Measurements from ENCODE around the gene CYFIP2.

CYFIP2 gene

GRCh38 chr5:157350939-157351801 is 85.2 kb downstream of the CYFIP2 start:
- Histone ChIP-seq H3K27me3 (ENCODE audit: low read depth, low read length) (no peaks in the 10 kb centered on the region), H3K4me3 (ENCODE audit: low read depth in 1 of 2, low read length in 2 of 2) (no peak overlapping the region), H3K27ac (ENCODE audit: low read length) (no peak overlapping the region), H3K36me3 (ENCODE audit: control insufficient read depth in 1 of 2, insufficient read depth in 2 of 2, low read length in 2 of 2) (no peaks in the 10 kb centered on the region), H3K9me3 (ENCODE audit: control insufficient read depth in 1 of 2, low read length in 2 of 2) (no peaks in the 10 kb centered on the region), H3K4me1 (ENCODE audit: control insufficient read depth in 1 of 2, insufficient read depth in 2 of 2, low read length in 2 of 2) (peaks cover 0 to 19% of the 10 kb centered on the region in 2 donors)

GRCh38 chr5:157351802-157352092 is 85.8 kb downstream of the CYFIP2 start:
- no peaks in the 10 kb centered on the region for H3K36me3 ChIP-seq (ENCODE audit: control insufficient read depth in 1 of 2, insufficient read depth in 2 of 2, low read length in 2 of 2)
- no peak overlapping the region for H3K27ac ChIP-seq (ENCODE audit: low read length)
- H3K4me3 ChIP-seq (ENCODE audit: low read depth in 1 of 2, low read length in 2 of 2) = no peak overlapping the region
- no peaks in the 10 kb centered on the region for H3K9me3 ChIP-seq (ENCODE audit: control insufficient read depth in 1 of 2, low read length in 2 of 2)
- no peaks in the 10 kb centered on the region for H3K27me3 ChIP-seq (ENCODE audit: low read depth, low read length)
- H3K4me1 ChIP-seq (ENCODE audit: control insufficient read depth in 1 of 2, insufficient read depth in 2 of 2, low read length in 2 of 2) = peaks cover 0 to 13% of the 10 kb centered on the region in 2 donors

- Histone ChIP-seq H3K4me1 (ENCODE audit: control insufficient read depth in 1 of 2, insufficient read depth in 2 of 2, low read length in 2 of 2) (peaks cover 0 to 2% of the 10 kb centered on the region in 2 donors), H3K27ac (ENCODE audit: low read length) (no peak overlapping the region), H3K27me3 (ENCODE audit: low read depth, low read length) (no peaks in the 10 kb centered on the region), H3K9me3 (ENCODE audit: control insufficient read depth in 1 of 2, low read length in 2 of 2) (no peaks in the 10 kb centered on the region), H3K36me3 (ENCODE audit: control insufficient read depth in 1 of 2, insufficient read depth in 2 of 2, low read length in 2 of 2) (no peaks in the 10 kb centered on the region), H3K4me3 (ENCODE audit: low read depth in 1 of 2, low read length in 2 of 2) (no peak overlapping the region)
Measured at GRCh38 chr5:157352756-157353340, 86.9 kb downstream of the CYFIP2 start.

GRCh38 chr5:157354800-157355199 is 88.9 kb downstream of the CYFIP2 start:
- peaks cover 0 to 4% of the 10 kb centered on the region in 2 donors for H3K36me3 ChIP-seq (ENCODE audit: control insufficient read depth in 1 of 2, insufficient read depth in 2 of 2, low read length in 2 of 2)
- no peak overlapping the region for H3K27ac ChIP-seq (ENCODE audit: low read length)
- H3K9me3 ChIP-seq (ENCODE audit: control insufficient read depth in 1 of 2, low read length in 2 of 2) = no peaks in the 10 kb centered on the region
- no peak overlapping the region for H3K4me3 ChIP-seq (ENCODE audit: low read depth in 1 of 2, low read length in 2 of 2)
- H3K4me1 ChIP-seq (ENCODE audit: control insufficient read depth in 1 of 2, insufficient read depth in 2 of 2, low read length in 2 of 2) = no peaks in the 10 kb centered on the region
- H3K27me3 ChIP-seq (ENCODE audit: low read depth, low read length) = no peaks in the 10 kb centered on the region

GRCh38 chr5:157356576-157356975 is 90.7 kb downstream of the CYFIP2 start:
- Histone ChIP-seq H3K27me3 (ENCODE audit: low read depth, low read length) (no peaks in the 10 kb centered on the region), H3K9me3 (ENCODE audit: control insufficient read depth in 1 of 2, low read length in 2 of 2) (no peaks in the 10 kb centered on the region), H3K4me3 (ENCODE audit: low read depth in 1 of 2, low read length in 2 of 2) (no peak overlapping the region), H3K4me1 (ENCODE audit: control insufficient read depth in 1 of 2, insufficient read depth in 2 of 2, low read length in 2 of 2) (no peaks in the 10 kb centered on the region), H3K36me3 (ENCODE audit: control insufficient read depth in 1 of 2, insufficient read depth in 2 of 2, low read length in 2 of 2) (peaks cover 4% of the 10 kb centered on the region in 2 donors), H3K27ac (ENCODE audit: low read length) (no peak overlapping the region)

GRCh38 chr5:157357823-157358222 is 91.9 kb downstream of the CYFIP2 start:
- H3K4me3 ChIP-seq (ENCODE audit: low read depth in 1 of 2, low read length in 2 of 2) = no peak overlapping the region
- peaks cover 4% of the 10 kb centered on the region in 2 donors for H3K36me3 ChIP-seq (ENCODE audit: control insufficient read depth in 1 of 2, insufficient read depth in 2 of 2, low read length in 2 of 2)
- H3K27me3 ChIP-seq (ENCODE audit: low read depth, low read length) = no peaks in the 10 kb centered on the region
- H3K27ac ChIP-seq (ENCODE audit: low read length) = no peak overlapping the region
- no peaks in the 10 kb centered on the region for H3K4me1 ChIP-seq (ENCODE audit: control insufficient read depth in 1 of 2, insufficient read depth in 2 of 2, low read length in 2 of 2)
- H3K9me3 ChIP-seq (ENCODE audit: control insufficient read depth in 1 of 2, low read length in 2 of 2) = no peaks in the 10 kb centered on the region

GRCh38 chr5:157358871-157359270 is 92.9 kb downstream of the CYFIP2 start:
- Histone ChIP-seq H3K9me3 (ENCODE audit: control insufficient read depth in 1 of 2, low read length in 2 of 2) (no peaks in the 10 kb centered on the region), H3K36me3 (ENCODE audit: control insufficient read depth in 1 of 2, insufficient read depth in 2 of 2, low read length in 2 of 2) (peaks cover 4% of the 10 kb centered on the region in 2 donors), H3K4me3 (ENCODE audit: low read depth in 1 of 2, low read length in 2 of 2) (no peak overlapping the region), H3K4me1 (ENCODE audit: control insufficient read depth in 1 of 2, insufficient read depth in 2 of 2, low read length in 2 of 2) (no peaks in the 10 kb centered on the region), H3K27ac (ENCODE audit: low read length) (no peak overlapping the region), H3K27me3 (ENCODE audit: low read depth, low read length) (no peaks in the 10 kb centered on the region)

GRCh38 chr5:157359356-157360055 is 93.6 kb downstream of the CYFIP2 start:
- no peaks in the 10 kb centered on the region for H3K9me3 ChIP-seq (ENCODE audit: control insufficient read depth in 1 of 2, low read length in 2 of 2)
- H3K4me1 ChIP-seq (ENCODE audit: control insufficient read depth in 1 of 2, insufficient read depth in 2 of 2, low read length in 2 of 2) = no peaks in the 10 kb centered on the region

GRCh38 chr5:157362012-157362411 is 96.1 kb downstream of the CYFIP2 start:
- Histone ChIP-seq H3K9me3 (ENCODE audit: control insufficient read depth in 1 of 2, low read length in 2 of 2) (no peaks in the 10 kb centered on the region), H3K4me1 (ENCODE audit: control insufficient read depth in 1 of 2, insufficient read depth in 2 of 2, low read length in 2 of 2) (peaks cover 0 to 2% of the 10 kb centered on the region in 2 donors), H3K36me3 (ENCODE audit: control insufficient read depth in 1 of 2, insufficient read depth in 2 of 2, low read length in 2 of 2) (peaks cover 4 to 8% of the 10 kb centered on the region in 2 donors), H3K4me3 (ENCODE audit: low read depth in 1 of 2, low read length in 2 of 2) (no peak overlapping the region), H3K27ac (ENCODE audit: low read length) (no peak overlapping the region), H3K27me3 (ENCODE audit: low read depth, low read length) (no peaks in the 10 kb centered on the region)

More at GRCh38 chr5:157359356-157360055, 93.6 kb downstream of the CYFIP2 start:
- Histone ChIP-seq H3K4me3 (ENCODE audit: low read depth in 1 of 2, low read length in 2 of 2) (no peak overlapping the region), H3K36me3 (ENCODE audit: control insufficient read depth in 1 of 2, insufficient read depth in 2 of 2, low read length in 2 of 2) (peaks cover 4 to 8% of the 10 kb centered on the region in 2 donors), H3K27ac (ENCODE audit: low read length) (no peak overlapping the region), H3K27me3 (ENCODE audit: low read depth, low read length) (no peaks in the 10 kb centered on the region)

GRCh38 chr5:157362502-157362901 is 96.6 kb downstream of the CYFIP2 start:
- peaks cover 0 to 5% of the 10 kb centered on the region in 2 donors for H3K4me1 ChIP-seq (ENCODE audit: control insufficient read depth in 1 of 2, insufficient read depth in 2 of 2, low read length in 2 of 2)
- no peaks in the 10 kb centered on the region for H3K27me3 ChIP-seq (ENCODE audit: low read depth, low read length)
- H3K27ac ChIP-seq (ENCODE audit: low read length) = no peak overlapping the region
- H3K4me3 ChIP-seq (ENCODE audit: low read depth in 1 of 2, low read length in 2 of 2) = no peak overlapping the region
- no peaks in the 10 kb centered on the region for H3K9me3 ChIP-seq (ENCODE audit: control insufficient read depth in 1 of 2, low read length in 2 of 2)
- peaks cover 4 to 8% of the 10 kb centered on the region in 2 donors for H3K36me3 ChIP-seq (ENCODE audit: control insufficient read depth in 1 of 2, insufficient read depth in 2 of 2, low read length in 2 of 2)

GRCh38 chr5:157362982-157363381 is 97.1 kb downstream of the CYFIP2 start:
- no peak overlapping the region for H3K27ac ChIP-seq (ENCODE audit: low read length)
- peaks cover 0 to 5% of the 10 kb centered on the region in 2 donors for H3K4me1 ChIP-seq (ENCODE audit: control insufficient read depth in 1 of 2, insufficient read depth in 2 of 2, low read length in 2 of 2)
- H3K4me3 ChIP-seq (ENCODE audit: low read depth in 1 of 2, low read length in 2 of 2) = no peak overlapping the region
- H3K9me3 ChIP-seq (ENCODE audit: control insufficient read depth in 1 of 2, low read length in 2 of 2) = no peaks in the 10 kb centered on the region
- H3K36me3 ChIP-seq (ENCODE audit: control insufficient read depth in 1 of 2, insufficient read depth in 2 of 2, low read length in 2 of 2) = peaks cover 4 to 8% of the 10 kb centered on the region in 2 donors
- H3K27me3 ChIP-seq (ENCODE audit: low read depth, low read length) = no peaks in the 10 kb centered on the region
